HG03378 (cell line): ENCODE measurements around the gene IL24.

ENCODE experiments used
- ATAC-seq: cut with Tn5 transposase; IDR thresholded peaks from one replicate; pipeline ENCODE4 v1.9.1; 2021; ENCODE audit warnings: mild to moderate bottlenecking, moderate library complexity; ENCODE audit not compliant: unreplicated experiment

The IL24 gene

GRCh38 chr1:206947255-206947654 lies 50.0 kb downstream of the IL24 start:
- ATAC-seq, result no peak

- ATAC-seq, result no peak
Observed at GRCh38 chr1:206949208-206949607, 52.0 kb downstream of the IL24 start.

GRCh38 chr1:206949641-206950040 lies 52.4 kb downstream of the IL24 start:
- no peak for ATAC-seq

- no peak for ATAC-seq
Observed at GRCh38 chr1:206951318-206952100, 54.3 kb downstream of the IL24 start.

GRCh38 chr1:206952171-206952570 lies 54.9 kb downstream of the IL24 start:
- no peak for ATAC-seq

GRCh38 chr1:206953126-206953525 lies 55.9 kb downstream of the IL24 start:
- ATAC-seq, result no peak

- no peak for ATAC-seq
Observed at GRCh38 chr1:206953626-206954025, 56.4 kb downstream of the IL24 start.
